Astrocyte (in vitro differentiated cells and primary cell): ENCODE results near the gene CLEC14A. TPM values are rescaled to one million over a fixed set of nuclear protein-coding genes. Genes with fewer than 3 reads are reported as not detected.

Experiments
- DNase-seq: peaks from one replicate; pipeline ENCODE4 v3.0.0-alpha.2; 2010; ENCODE audit warnings: low read depth
- FAIRE-seq: peaks from 2 replicates; lab custom pipeline; 2011; peaks lifted over from hg19 to GRCh38; lab: Jason Lieb, UNC
- H2AFZ ChIP-seq: 2 replicates; pipeline ENCODE4 v1.6.0; 2012; ENCODE audit warnings: low read depth, low read length, inconsistent platforms
- H3K27ac ChIP-seq: 2 replicates; pipeline ENCODE4 v1.5.1; 2011; ENCODE audit warnings: low read depth, low read length, inconsistent platforms
- H3K27me3 ChIP-seq: 2 replicates; pipeline ENCODE4 v1.6.0; 2011; ENCODE audit warnings: low read length, inconsistent platforms; ENCODE audit not compliant: insufficient read depth
- H3K36me3 ChIP-seq: 2 replicates; pipeline ENCODE4 v1.5.1; 2011; ENCODE audit warnings: low read length, inconsistent platforms; ENCODE audit not compliant: insufficient read depth
- H3K4me1 ChIP-seq: 2 replicates; pipeline ENCODE4 v1.5.1; 2011; ENCODE audit warnings: low read length, inconsistent platforms; ENCODE audit not compliant: insufficient read depth
- H3K4me2 ChIP-seq: 2 replicates; pipeline ENCODE4 v1.6.0; 2012; ENCODE audit warnings: low read length, inconsistent platforms
- H3K4me3 ChIP-seq: 2 replicates; pipeline ENCODE4 v1.5.1; 2011; ENCODE audit warnings: low read depth, mild to moderate bottlenecking, low read length, inconsistent platforms; ENCODE audit not compliant: insufficient read depth
- H3K79me2 ChIP-seq: 2 replicates; pipeline ENCODE4 v1.6.0; 2012; ENCODE audit warnings: mild to moderate bottlenecking, low read length, inconsistent platforms; ENCODE audit not compliant: insufficient read depth
- H3K9ac ChIP-seq: 2 replicates; pipeline ENCODE4 v1.6.0; 2012; ENCODE audit warnings: mild to moderate bottlenecking, low read length, inconsistent platforms
- H3K9me3 ChIP-seq: 2 replicates; pipeline ENCODE4 v1.5.1; 2012; ENCODE audit warnings: low read depth, mild to moderate bottlenecking, low read length, inconsistent platforms; ENCODE audit not compliant: insufficient read depth
- H4K20me1 ChIP-seq: 2 replicates; pipeline ENCODE4 v1.6.0; 2012; ENCODE audit warnings: low read length, inconsistent platforms; ENCODE audit not compliant: insufficient read depth
- H3K27ac Mint-ChIP-seq: one replicate; pipeline ENCODE4 v1.8.0; 2021; ENCODE audit warnings: mild to moderate bottlenecking, mixed read lengths; ENCODE audit not compliant: unreplicated experiment
- H3K27me3 Mint-ChIP-seq: one replicate; pipeline ENCODE4 v1.8.0; 2021; ENCODE audit warnings: low read depth, mixed read lengths; ENCODE audit not compliant: unreplicated experiment
- H3K36me3 Mint-ChIP-seq: one replicate; pipeline ENCODE4 v1.8.0; 2021; ENCODE audit warnings: low read depth, mixed read lengths; ENCODE audit not compliant: unreplicated experiment
- H3K4me1 Mint-ChIP-seq: one replicate; pipeline ENCODE4 v1.8.0; 2021; ENCODE audit warnings: low read depth, mixed read lengths; ENCODE audit not compliant: unreplicated experiment
- H3K4me3 Mint-ChIP-seq: one replicate; pipeline ENCODE4 v1.8.0; 2021; ENCODE audit warnings: mild to moderate bottlenecking, moderate library complexity, mixed read lengths; ENCODE audit not compliant: unreplicated experiment
- H3K9me3 Mint-ChIP-seq: one replicate; pipeline ENCODE4 v1.8.0; 2021; ENCODE audit warnings: mild to moderate bottlenecking, mixed read lengths; ENCODE audit not compliant: unreplicated experiment
- EZH2 ChIP-seq: IDR thresholded peaks from 2 replicates; pipeline ENCODE4 v1.6.1; 2012; ENCODE audit warnings: mild to moderate bottlenecking, low read length, inconsistent platforms; ENCODE audit not compliant: insufficient read depth
- total RNA-seq: library from RNA; stranded (reverse); gene quantifications from 2 replicates; pipeline ENCODE4 v1.2.1, GENCODE V29; 2021
- TF ChIP-seq, protein P1 (sequence below): IDR thresholded peaks from 2 replicates; pipeline ENCODE4 v1.5.1; 2011; ENCODE audit warnings: low read depth, mild to moderate bottlenecking, inconsistent platforms, low read length, moderate library complexity; ENCODE audit not compliant: insufficient read depth

The CLEC14A gene
- total RNA-seq, 1 donor from 2014 or later: not detected

DNA sequence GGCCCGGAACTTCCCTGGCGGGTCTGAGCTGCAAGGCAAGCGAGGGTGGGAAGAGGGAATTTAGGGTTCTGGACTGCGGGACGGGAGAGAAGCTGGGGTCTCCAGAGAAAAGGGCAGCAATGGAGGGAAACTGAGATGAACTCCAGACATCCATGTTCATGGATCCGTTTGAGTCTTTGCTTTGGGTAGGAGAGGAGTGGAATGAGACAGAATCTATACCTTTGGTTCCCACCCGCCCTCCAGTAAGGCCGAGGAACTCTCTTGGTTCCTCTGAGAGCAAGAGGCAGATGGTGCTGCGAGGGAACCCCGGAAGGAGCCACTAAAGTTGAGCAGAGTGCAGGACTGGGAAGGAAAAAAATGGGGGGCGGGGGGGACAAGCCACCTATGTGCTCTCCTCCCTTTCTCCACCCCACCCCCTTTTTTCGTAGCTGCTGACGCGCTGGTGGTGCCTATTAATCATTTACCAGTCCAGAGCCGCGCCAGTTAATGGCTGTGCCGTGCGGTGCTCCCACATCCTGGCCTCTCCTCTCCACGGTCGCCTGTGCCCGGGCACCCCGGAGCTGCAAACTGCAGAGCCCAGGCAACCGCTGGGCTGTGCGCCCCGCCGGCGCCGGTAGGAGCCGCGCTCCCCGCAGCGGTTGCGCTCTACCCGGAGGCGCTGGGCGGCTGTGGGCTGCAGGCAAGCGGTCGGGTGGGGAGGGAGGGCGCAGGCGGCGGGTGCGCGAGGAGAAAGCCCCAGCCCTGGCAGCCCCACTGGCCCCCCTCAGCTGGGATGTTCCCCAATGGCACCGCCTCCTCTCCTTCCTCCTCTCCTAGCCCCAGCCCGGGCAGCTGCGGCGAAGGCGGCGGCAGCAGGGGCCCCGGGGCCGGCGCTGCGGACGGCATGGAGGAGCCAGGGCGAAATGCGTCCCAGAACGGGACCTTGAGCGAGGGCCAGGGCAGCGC is 47.0 kb downstream of the CLEC14A start:
- Histone ChIP-seq H3K9ac (no peak overlapping the region), H3K27me3 (peaks cover 47% of the 10 kb centered on the region), H4K20me1 (no peaks in the 10 kb centered on the region), H3K79me2 (no peaks in the 10 kb centered on the region), H3K4me1 (peaks cover 15% of the 10 kb centered on the region), H3K4me2 (peak overlapping the region; percentile 89), H3K9me3 (peaks cover 8% of the 10 kb centered on the region), H2AFZ (peak overlapping the region; percentile 64), H3K4me3 (peak overlapping the region; percentile 49), H3K36me3 (no peaks in the 10 kb centered on the region), H3K27ac (no peak overlapping the region)
- peaks cover 59% of the 10 kb centered on the region for H3K27me3 Mint-ChIP-seq
- peaks cover 17% of the 10 kb centered on the region for H3K9me3 Mint-ChIP-seq
- H3K36me3 Mint-ChIP-seq: peaks cover 3% of the 10 kb centered on the region
- FAIRE-seq (no peak), DNase-seq (peak; percentile 33)
- peak overlapping the region; percentile 74 for H3K4me3 Mint-ChIP-seq
- H3K27ac Mint-ChIP-seq: peak overlapping the region; percentile 23
- H3K4me1 Mint-ChIP-seq: peaks cover 3% of the 10 kb centered on the region
- TF ChIP-seq, protein P1, sequence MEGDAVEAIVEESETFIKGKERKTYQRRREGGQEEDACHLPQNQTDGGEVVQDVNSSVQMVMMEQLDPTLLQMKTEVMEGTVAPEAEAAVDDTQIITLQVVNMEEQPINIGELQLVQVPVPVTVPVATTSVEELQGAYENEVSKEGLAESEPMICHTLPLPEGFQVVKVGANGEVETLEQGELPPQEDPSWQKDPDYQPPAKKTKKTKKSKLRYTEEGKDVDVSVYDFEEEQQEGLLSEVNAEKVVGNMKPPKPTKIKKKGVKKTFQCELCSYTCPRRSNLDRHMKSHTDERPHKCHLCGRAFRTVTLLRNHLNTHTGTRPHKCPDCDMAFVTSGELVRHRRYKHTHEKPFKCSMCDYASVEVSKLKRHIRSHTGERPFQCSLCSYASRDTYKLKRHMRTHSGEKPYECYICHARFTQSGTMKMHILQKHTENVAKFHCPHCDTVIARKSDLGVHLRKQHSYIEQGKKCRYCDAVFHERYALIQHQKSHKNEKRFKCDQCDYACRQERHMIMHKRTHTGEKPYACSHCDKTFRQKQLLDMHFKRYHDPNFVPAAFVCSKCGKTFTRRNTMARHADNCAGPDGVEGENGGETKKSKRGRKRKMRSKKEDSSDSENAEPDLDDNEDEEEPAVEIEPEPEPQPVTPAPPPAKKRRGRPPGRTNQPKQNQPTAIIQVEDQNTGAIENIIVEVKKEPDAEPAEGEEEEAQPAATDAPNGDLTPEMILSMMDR: no peak
- TF ChIP-seq EZH2: peak; percentile 8

DNA sequence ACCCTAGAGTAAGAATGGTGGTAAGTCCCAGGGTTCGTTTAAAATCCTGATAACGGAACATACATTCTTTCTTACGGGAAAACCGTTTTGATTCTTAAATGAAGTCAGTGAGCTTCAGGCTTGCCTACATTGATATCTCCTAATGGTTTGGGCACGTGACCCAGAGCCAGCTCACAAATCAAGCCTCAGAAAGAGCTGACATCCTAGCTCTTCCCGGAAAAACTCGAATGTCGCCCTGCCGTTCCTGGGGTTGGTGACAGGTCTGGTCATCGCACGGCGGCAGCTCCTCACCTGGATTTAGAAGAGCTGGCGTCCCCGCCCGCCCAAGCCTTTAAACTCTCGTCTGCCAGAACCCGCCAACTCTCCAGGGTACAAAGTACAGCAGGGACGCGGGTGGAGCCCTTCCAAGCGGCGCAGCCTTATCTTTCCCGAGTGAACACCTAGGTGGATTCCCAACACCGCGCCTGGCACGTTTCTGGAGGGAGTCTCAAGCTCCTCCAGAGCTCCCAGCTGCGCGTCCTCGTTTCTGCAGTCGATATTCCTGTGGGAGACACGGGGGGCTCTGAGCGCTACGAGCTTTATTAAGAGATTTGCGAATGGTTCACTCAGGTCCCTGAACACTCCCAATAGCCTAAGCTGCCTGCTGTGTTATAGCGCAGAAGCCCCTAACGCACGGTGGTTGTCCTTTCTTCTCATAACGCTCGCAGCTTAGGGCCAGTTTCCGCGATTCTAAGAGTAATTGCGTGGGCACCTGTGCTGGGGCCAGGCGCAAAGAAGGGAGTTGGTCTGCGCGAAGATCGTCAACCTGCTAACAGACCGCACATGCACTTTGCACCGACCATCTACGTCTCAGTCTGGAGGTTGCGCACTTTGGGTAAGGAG is 47.9 kb downstream of the CLEC14A start, which contains the start of gene SSTR1:
SSTR1 (plus strand) TSS at position 169 of the 882 bp plus-strand sequence. CDS start 1,486 bp downstream, outside the sequence.
- Mint-ChIP-seq H3K9me3 (peaks cover 17% of the 10 kb centered on the region), H3K27me3 (peaks cover 52% of the 10 kb centered on the region), H3K36me3 (peaks cover 3% of the 10 kb centered on the region), H3K4me3 (peak within 1 kb of the TSS; percentile 74), H3K4me1 (peaks cover 3% of the 10 kb centered on the region), H3K27ac (peak within 1 kb of the TSS; percentile 23)
- H3K27me3 ChIP-seq: peaks cover 47% of the 10 kb centered on the region
- no peak for DNase-seq
- H2AFZ ChIP-seq: peak within 1 kb of the TSS; percentile 60
- peaks cover 15% of the 10 kb centered on the region for H3K4me1 ChIP-seq
- no peaks in the 10 kb centered on the region for H3K36me3 ChIP-seq
- H3K79me2 ChIP-seq: no peaks in the 10 kb centered on the region
- H3K27ac ChIP-seq: no peak within 1 kb of the TSS
- H4K20me1 ChIP-seq: no peaks in the 10 kb centered on the region
- no peak within 1 kb of the TSS for H3K9ac ChIP-seq
- FAIRE-seq: no peak
- TF ChIP-seq, protein P1: no peak
- TF ChIP-seq EZH2: peak; percentile 70
- H3K4me3 ChIP-seq: peak within 1 kb of the TSS; percentile 33
- H3K4me2 ChIP-seq: peak within 1 kb of the TSS; percentile 89
- peaks cover 8% of the 10 kb centered on the region for H3K9me3 ChIP-seq
